NB4 (cell line): Measurements from ENCODE around the gene ST7L.

Source experiments
- CTCF ChIP-seq: IDR thresholded peaks from one replicate; pipeline ENCODE4 v1.5.1; 2012; ENCODE audit warnings: low read depth, low read length
- MAX ChIP-seq: IDR thresholded peaks from 2 replicates; pipeline ENCODE4 v1.6.1; 2011; ENCODE audit warnings: low read depth, low read length
- MYC ChIP-seq: IDR thresholded peaks from 2 replicates; pipeline ENCODE4 v1.6.1; 2011; ENCODE audit warnings: low read depth, low read length
- POLR2A ChIP-seq: IDR thresholded peaks from 2 replicates; pipeline ENCODE4 v1.6.1; 2011; ENCODE audit warnings: mild to moderate bottlenecking; ENCODE audit not compliant: insufficient read length; ENCODE audit errors: extremely low read depth

DNA sequence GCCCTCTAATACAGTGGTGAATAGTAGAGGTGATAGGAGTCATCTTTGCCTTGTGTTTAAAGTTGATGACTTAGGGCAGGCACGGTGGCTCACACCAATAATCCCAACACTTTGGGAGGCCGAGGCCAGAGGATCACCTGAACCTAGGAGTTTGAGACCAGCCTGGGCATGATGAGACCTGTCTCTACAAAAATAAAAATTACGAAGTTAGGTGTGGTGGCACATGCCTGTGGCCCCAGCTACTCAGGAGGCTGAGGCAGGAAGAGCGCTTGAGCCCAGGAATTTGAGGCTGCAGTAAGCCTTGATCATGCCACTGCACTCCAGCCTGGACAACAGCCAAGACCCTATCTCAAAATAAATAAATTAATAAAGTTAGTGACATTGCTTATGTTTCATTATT lies 27.3 kb upstream of the ST7L start:
- TF ChIP-seq CTCF (no peak), POLR2A (no peak), MAX (no peak), MYC (no peak)
